ENCODE measurements around the gene MYZAP. TPM values are rescaled to one million over a fixed set of nuclear protein-coding genes. Genes with fewer than 3 reads are reported as not detected.
A peak's percentile ranks its signal among the peaks of the same experiment; 100 is the strongest.

MYZAP gene
- total and polyA plus RNA-seq, 5 donors from 2014 or later: 0.49 to 3.9 (median 1.6) TPM

GRCh38 chr15:57565311-57565710, 26.4 kb upstream of the MYZAP start:
- Mint-ChIP-seq H3K27me3 (peaks cover 27% of the 10 kb centered on the region), H3K27ac (peak overlapping the region; percentile 40 to 87 (median 80)), H3K9me3 (no peaks in the 10 kb centered on the region), H3K4me1 (peaks cover 5 to 43% (median 15%) of the 10 kb centered on the region in 4 donors), H3K36me3 (no peaks in the 10 kb centered on the region), H3K4me3 (peak overlapping the region in 2 of 4 donors; percentile 40 to 69)
- peaks cover 20% of the 10 kb centered on the region for H3K4me1 ChIP-seq (ENCODE audit: control insufficient read depth, insufficient read depth, low read length, poor library complexity, severe bottlenecking)
- no peaks in the 10 kb centered on the region for H3K36me3 ChIP-seq (ENCODE audit: control insufficient read depth, insufficient read depth, low read length)
- ATAC-seq (ENCODE audit: low read depth in 2 of 2): peak; percentile 15 to 28
- peaks cover 2% of the 10 kb centered on the region for H3K27me3 ChIP-seq (ENCODE audit: control insufficient read depth, insufficient read depth, low read length)
- peak overlapping the region; percentile 4 for H3K4me3 ChIP-seq (ENCODE audit: low read depth, low read length)
- no peak overlapping the region for H3K27ac ChIP-seq (ENCODE audit: insufficient read depth, low read length, poor library complexity, severe bottlenecking)
- H3K9me3 ChIP-seq (ENCODE audit: control insufficient read depth in 2 of 2, low read length in 2 of 2): no peaks in the 10 kb centered on the region
- DNase-seq: peak; percentile 9 to 56 (median 38)

- H3K27ac Mint-ChIP-seq: no peak overlapping the region
- no peaks in the 10 kb centered on the region for H3K9me3 Mint-ChIP-seq
- DNase-seq (no peak), ATAC-seq (ENCODE audit: low read depth in 2 of 2) (no peak)
- Histone ChIP-seq H3K4me3 (ENCODE audit: low read depth, low read length) (no peak overlapping the region), H3K27me3 (ENCODE audit: control insufficient read depth, insufficient read depth, low read length) (peaks cover 3% of the 10 kb centered on the region), H3K4me1 (ENCODE audit: control insufficient read depth, insufficient read depth, low read length, poor library complexity, severe bottlenecking) (peaks cover 12% of the 10 kb centered on the region), H3K36me3 (ENCODE audit: control insufficient read depth, insufficient read depth, low read length) (no peaks in the 10 kb centered on the region), H3K27ac (ENCODE audit: insufficient read depth, low read length, poor library complexity, severe bottlenecking) (no peak overlapping the region), H3K9me3 (ENCODE audit: control insufficient read depth in 2 of 2, low read length in 2 of 2) (no peaks in the 10 kb centered on the region)
- no peaks in the 10 kb centered on the region for H3K36me3 Mint-ChIP-seq
- no peak overlapping the region for H3K4me3 Mint-ChIP-seq
- peaks cover 23% of the 10 kb centered on the region for H3K27me3 Mint-ChIP-seq
- H3K4me1 Mint-ChIP-seq: peaks cover 5 to 32% (median 10%) of the 10 kb centered on the region in 4 donors
Observed at GRCh38 chr15:57566834-57567233, 24.9 kb upstream of the MYZAP start.

- ATAC-seq (ENCODE audit: low read depth in 2 of 2) (no peak), DNase-seq (no peak)
- Mint-ChIP-seq H3K4me3 (no peak overlapping the region), H3K27ac (peak overlapping the region in 1 of 3 donors; percentile 72), H3K36me3 (no peaks in the 10 kb centered on the region), H3K4me1 (peaks cover 5 to 21% (median 10%) of the 10 kb centered on the region in 4 donors), H3K9me3 (no peaks in the 10 kb centered on the region), H3K27me3 (peaks cover 27% of the 10 kb centered on the region)
- peaks cover 3% of the 10 kb centered on the region for H3K27me3 ChIP-seq (ENCODE audit: control insufficient read depth, insufficient read depth, low read length)
- peaks cover 12% of the 10 kb centered on the region for H3K4me1 ChIP-seq (ENCODE audit: control insufficient read depth, insufficient read depth, low read length, poor library complexity, severe bottlenecking)
- H3K4me3 ChIP-seq (ENCODE audit: low read depth, low read length): no peak overlapping the region
- no peaks in the 10 kb centered on the region for H3K36me3 ChIP-seq (ENCODE audit: control insufficient read depth, insufficient read depth, low read length)
- H3K9me3 ChIP-seq (ENCODE audit: control insufficient read depth in 2 of 2, low read length in 2 of 2): no peaks in the 10 kb centered on the region
- H3K27ac ChIP-seq (ENCODE audit: insufficient read depth, low read length, poor library complexity, severe bottlenecking): no peak overlapping the region
Observed at GRCh38 chr15:57567891-57568290, 23.8 kb upstream of the MYZAP start.

GRCh38 chr15:57568299-57568698, 23.4 kb upstream of the MYZAP start:
- Histone ChIP-seq H3K27me3 (ENCODE audit: control insufficient read depth, insufficient read depth, low read length) (peaks cover 3% of the 10 kb centered on the region), H3K4me1 (ENCODE audit: control insufficient read depth, insufficient read depth, low read length, poor library complexity, severe bottlenecking) (peaks cover 10% of the 10 kb centered on the region), H3K4me3 (ENCODE audit: low read depth, low read length) (no peak overlapping the region), H3K27ac (ENCODE audit: insufficient read depth, low read length, poor library complexity, severe bottlenecking) (no peak overlapping the region), H3K36me3 (ENCODE audit: control insufficient read depth, insufficient read depth, low read length) (no peaks in the 10 kb centered on the region), H3K9me3 (ENCODE audit: control insufficient read depth in 2 of 2, low read length in 2 of 2) (no peaks in the 10 kb centered on the region)
- peaks cover 5 to 18% (median 9%) of the 10 kb centered on the region in 4 donors for H3K4me1 Mint-ChIP-seq
- peaks cover 25% of the 10 kb centered on the region for H3K27me3 Mint-ChIP-seq
- no peaks in the 10 kb centered on the region for H3K36me3 Mint-ChIP-seq
- no peak overlapping the region for H3K4me3 Mint-ChIP-seq
- no peak for DNase-seq
- ATAC-seq (ENCODE audit: low read depth in 2 of 2): no peak
- H3K27ac Mint-ChIP-seq: peak overlapping the region in 1 of 3 donors; percentile 72
- no peaks in the 10 kb centered on the region for H3K9me3 Mint-ChIP-seq

- Histone ChIP-seq H3K27ac (ENCODE audit: insufficient read depth, low read length, poor library complexity, severe bottlenecking) (no peak overlapping the region), H3K4me3 (ENCODE audit: low read depth, low read length) (no peak overlapping the region), H3K36me3 (ENCODE audit: control insufficient read depth, insufficient read depth, low read length) (no peaks in the 10 kb centered on the region), H3K27me3 (ENCODE audit: control insufficient read depth, insufficient read depth, low read length) (peaks cover 3% of the 10 kb centered on the region), H3K9me3 (ENCODE audit: control insufficient read depth in 2 of 2, low read length in 2 of 2) (no peaks in the 10 kb centered on the region), H3K4me1 (ENCODE audit: control insufficient read depth, insufficient read depth, low read length, poor library complexity, severe bottlenecking) (peaks cover 6% of the 10 kb centered on the region)
- DNase-seq (no peak), ATAC-seq (ENCODE audit: low read depth in 2 of 2) (no peak)
- no peaks in the 10 kb centered on the region for H3K9me3 Mint-ChIP-seq
- H3K36me3 Mint-ChIP-seq: no peaks in the 10 kb centered on the region
- H3K4me1 Mint-ChIP-seq: peaks cover 3 to 9% (median 5%) of the 10 kb centered on the region in 4 donors
- H3K4me3 Mint-ChIP-seq: no peak overlapping the region
- no peak overlapping the region for H3K27ac Mint-ChIP-seq
- H3K27me3 Mint-ChIP-seq: peaks cover 20% of the 10 kb centered on the region
Observed at GRCh38 chr15:57570340-57570739, 21.4 kb upstream of the MYZAP start.

GRCh38 chr15:57570994-57571393, 20.7 kb upstream of the MYZAP start:
- no peaks in the 10 kb centered on the region for H3K4me1 ChIP-seq (ENCODE audit: control insufficient read depth, insufficient read depth, low read length, poor library complexity, severe bottlenecking)
- peaks cover 3% of the 10 kb centered on the region for H3K27me3 ChIP-seq (ENCODE audit: control insufficient read depth, insufficient read depth, low read length)
- Mint-ChIP-seq H3K36me3 (no peaks in the 10 kb centered on the region), H3K4me3 (no peak overlapping the region), H3K9me3 (no peaks in the 10 kb centered on the region), H3K27ac (no peak overlapping the region), H3K27me3 (peaks cover 20% of the 10 kb centered on the region), H3K4me1 (peaks cover 0 to 3% (median 0%) of the 10 kb centered on the region in 4 donors)
- no peaks in the 10 kb centered on the region for H3K36me3 ChIP-seq (ENCODE audit: control insufficient read depth, insufficient read depth, low read length)
- DNase-seq (no peak), ATAC-seq (ENCODE audit: low read depth in 2 of 2) (no peak)
- no peaks in the 10 kb centered on the region for H3K9me3 ChIP-seq (ENCODE audit: control insufficient read depth in 2 of 2, low read length in 2 of 2)
- H3K4me3 ChIP-seq (ENCODE audit: low read depth, low read length): no peak overlapping the region
- H3K27ac ChIP-seq (ENCODE audit: insufficient read depth, low read length, poor library complexity, severe bottlenecking): no peak overlapping the region

GRCh38 chr15:57571725-57572124, 20.0 kb upstream of the MYZAP start:
- Histone ChIP-seq H3K4me1 (ENCODE audit: control insufficient read depth, insufficient read depth, low read length, poor library complexity, severe bottlenecking) (no peaks in the 10 kb centered on the region), H3K36me3 (ENCODE audit: control insufficient read depth, insufficient read depth, low read length) (no peaks in the 10 kb centered on the region), H3K27ac (ENCODE audit: insufficient read depth, low read length, poor library complexity, severe bottlenecking) (no peak overlapping the region), H3K4me3 (ENCODE audit: low read depth, low read length) (no peak overlapping the region), H3K9me3 (ENCODE audit: control insufficient read depth in 2 of 2, low read length in 2 of 2) (no peaks in the 10 kb centered on the region), H3K27me3 (ENCODE audit: control insufficient read depth, insufficient read depth, low read length) (peaks cover 3% of the 10 kb centered on the region)
- H3K27me3 Mint-ChIP-seq: peaks cover 15% of the 10 kb centered on the region
- H3K9me3 Mint-ChIP-seq: no peaks in the 10 kb centered on the region
- DNase-seq (no peak), ATAC-seq (ENCODE audit: low read depth in 2 of 2) (no peak)
- no peaks in the 10 kb centered on the region for H3K4me1 Mint-ChIP-seq
- no peaks in the 10 kb centered on the region for H3K36me3 Mint-ChIP-seq
- H3K4me3 Mint-ChIP-seq: no peak overlapping the region
- no peak overlapping the region for H3K27ac Mint-ChIP-seq

- peaks cover 15% of the 10 kb centered on the region for H3K27me3 Mint-ChIP-seq
- ATAC-seq (ENCODE audit: low read depth in 2 of 2): no peak
- no peak overlapping the region for H3K27ac Mint-ChIP-seq
- Histone ChIP-seq H3K4me3 (ENCODE audit: low read depth, low read length) (no peak overlapping the region), H3K4me1 (ENCODE audit: control insufficient read depth, insufficient read depth, low read length, poor library complexity, severe bottlenecking) (no peaks in the 10 kb centered on the region), H3K27me3 (ENCODE audit: control insufficient read depth, insufficient read depth, low read length) (peaks cover 3% of the 10 kb centered on the region), H3K9me3 (ENCODE audit: control insufficient read depth in 2 of 2, low read length in 2 of 2) (no peaks in the 10 kb centered on the region), H3K27ac (ENCODE audit: insufficient read depth, low read length, poor library complexity, severe bottlenecking) (no peak overlapping the region), H3K36me3 (ENCODE audit: control insufficient read depth, insufficient read depth, low read length) (no peaks in the 10 kb centered on the region)
- H3K36me3 Mint-ChIP-seq: no peaks in the 10 kb centered on the region
- no peak for DNase-seq
- H3K4me1 Mint-ChIP-seq: no peaks in the 10 kb centered on the region
- H3K4me3 Mint-ChIP-seq: no peak overlapping the region
- no peaks in the 10 kb centered on the region for H3K9me3 Mint-ChIP-seq
Observed at GRCh38 chr15:57572468-57572867, 19.2 kb upstream of the MYZAP start.
